ENCODE results near the gene ARL6IP6.
"Not testable (repeated sequence)": the region's sequence is repeated elsewhere in the genome, so short reads cannot be mapped to it uniquely, and the experiment has no call there.

The ARL6IP6 gene

DNA sequence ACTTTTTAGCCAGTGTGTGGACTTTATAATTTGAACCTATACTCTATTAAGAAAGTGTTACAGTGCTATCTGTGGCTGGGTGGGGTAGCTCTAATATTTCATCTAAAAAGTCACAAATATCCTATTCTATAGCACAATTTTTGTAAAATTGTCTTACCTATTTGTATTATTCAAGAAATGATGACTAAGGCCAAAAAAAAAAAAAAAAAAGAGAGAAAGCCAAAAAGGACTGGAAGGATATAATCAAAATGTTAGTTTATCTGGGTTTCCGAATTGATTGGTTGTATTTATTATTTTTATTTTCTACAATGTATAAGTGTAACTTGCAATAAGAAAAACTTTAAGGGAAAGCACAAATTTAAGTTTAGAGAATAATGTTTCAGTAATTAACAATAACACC is 5.5 kb downstream of the ARL6IP6 start:
- no peak for DNase-seq

DNA sequence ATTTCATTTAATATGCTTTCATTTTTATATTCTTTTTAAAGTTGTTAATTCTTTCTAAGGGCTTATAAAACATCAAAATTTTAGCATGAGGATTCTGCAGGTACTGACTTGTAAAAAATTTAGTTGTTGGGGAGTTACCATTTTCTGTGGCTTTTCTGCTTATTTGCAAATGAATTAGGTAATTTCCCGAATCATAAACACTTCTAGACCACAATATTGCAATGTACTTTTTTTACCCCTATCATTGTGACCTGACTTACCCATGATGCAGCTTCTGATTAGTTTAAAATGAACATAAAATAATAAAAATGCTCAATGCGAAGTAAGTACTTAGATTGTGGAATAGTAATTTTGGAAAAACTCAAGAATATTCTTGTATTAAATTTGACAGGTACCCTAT is 11.4 kb downstream of the ARL6IP6 start:
- no peak for DNase-seq

DNA sequence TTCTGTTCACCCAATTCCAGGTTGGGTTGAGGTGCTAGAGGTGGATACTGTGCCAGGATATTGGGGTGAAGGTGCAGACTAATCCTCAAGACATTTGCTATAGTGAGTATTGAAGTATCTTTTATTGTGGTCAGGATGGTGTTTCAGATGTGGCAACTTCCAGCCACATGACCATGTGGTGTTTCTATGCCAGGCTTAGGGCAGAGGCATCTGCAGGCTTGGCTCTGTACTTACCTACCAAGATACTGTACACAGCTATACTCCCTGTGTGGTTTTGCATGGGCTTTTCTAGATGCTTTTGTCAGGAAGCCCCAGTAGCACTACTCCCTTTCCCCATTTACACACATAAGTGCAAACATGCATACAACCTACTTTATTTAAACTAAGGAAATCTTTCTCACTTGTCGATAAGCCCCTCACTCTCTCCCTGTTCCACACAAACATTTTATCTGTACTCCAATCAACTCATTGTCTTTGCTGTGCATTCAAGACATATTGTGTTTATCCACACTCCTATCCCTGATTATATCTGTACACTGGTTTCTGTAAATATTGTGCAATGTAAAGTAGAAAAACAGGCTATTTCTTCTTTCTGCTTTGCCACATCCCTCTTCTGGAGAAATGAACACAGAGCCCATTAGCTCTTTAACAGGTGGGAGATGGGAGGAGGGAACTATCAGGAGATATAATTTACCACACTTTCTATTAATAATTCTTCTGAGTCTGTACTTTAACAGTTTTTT is 12.3 kb downstream of the ARL6IP6 start:
- DNase-seq: no peak

DNA sequence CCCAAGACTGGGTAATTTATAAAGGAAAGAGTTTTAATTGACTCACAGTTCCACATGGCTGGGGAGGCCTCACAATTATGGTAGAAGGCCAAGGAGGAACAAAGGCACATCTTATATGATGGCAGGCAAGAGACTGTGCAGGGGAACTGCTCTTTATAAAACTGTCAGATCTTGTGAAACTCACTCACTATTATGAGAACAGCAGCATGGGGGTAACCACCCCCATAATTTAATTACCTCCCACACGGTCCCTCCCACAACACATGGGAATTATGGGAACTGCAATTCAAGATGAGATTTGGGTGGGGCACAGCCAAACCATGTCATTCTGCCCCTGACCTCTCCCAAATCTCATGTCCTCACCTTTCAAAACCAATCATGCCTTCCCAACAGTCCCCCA is 19.1 kb downstream of the ARL6IP6 start:
- not testable (repeated sequence) for DNase-seq

DNA sequence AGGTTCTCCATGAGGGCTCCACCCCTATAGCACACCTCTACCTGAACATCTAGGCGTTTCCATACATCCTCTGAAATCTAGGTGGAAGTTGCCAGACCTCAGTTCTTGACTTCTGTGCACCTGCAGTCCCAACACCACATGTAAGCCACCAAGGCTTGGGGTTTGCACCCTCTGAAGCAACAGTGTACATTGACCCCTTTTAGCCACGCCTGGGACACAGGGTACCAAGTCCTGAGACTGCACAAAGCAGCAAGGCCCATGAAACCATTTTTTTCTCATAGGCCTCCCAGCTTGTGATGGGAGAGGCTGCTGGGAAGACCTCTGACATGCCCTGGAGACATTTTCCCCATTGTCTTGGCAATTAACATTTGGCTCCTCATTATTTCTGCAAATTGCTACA is 20.0 kb downstream of the ARL6IP6 start:
- DNase-seq: no peak

DNA sequence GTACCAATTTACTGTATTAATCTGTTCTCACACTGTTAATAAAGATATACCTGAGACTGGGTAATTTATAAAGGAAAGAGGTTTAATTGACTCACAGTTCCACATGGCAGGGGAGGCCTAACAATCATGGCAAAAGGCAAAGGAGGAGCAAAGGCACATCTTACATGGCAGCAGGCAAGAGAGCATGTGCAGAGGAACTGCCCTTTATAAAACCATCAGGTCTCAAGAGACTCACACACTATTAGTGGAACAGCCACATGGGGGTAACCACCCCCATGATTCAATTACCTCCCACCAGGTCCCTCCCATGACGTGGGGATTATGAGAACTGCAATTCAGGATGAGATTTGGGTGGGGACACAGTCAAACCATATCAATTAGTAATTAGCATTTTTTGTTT is 21.3 kb downstream of the ARL6IP6 start:
- DNase-seq: not testable (repeated sequence)

DNA sequence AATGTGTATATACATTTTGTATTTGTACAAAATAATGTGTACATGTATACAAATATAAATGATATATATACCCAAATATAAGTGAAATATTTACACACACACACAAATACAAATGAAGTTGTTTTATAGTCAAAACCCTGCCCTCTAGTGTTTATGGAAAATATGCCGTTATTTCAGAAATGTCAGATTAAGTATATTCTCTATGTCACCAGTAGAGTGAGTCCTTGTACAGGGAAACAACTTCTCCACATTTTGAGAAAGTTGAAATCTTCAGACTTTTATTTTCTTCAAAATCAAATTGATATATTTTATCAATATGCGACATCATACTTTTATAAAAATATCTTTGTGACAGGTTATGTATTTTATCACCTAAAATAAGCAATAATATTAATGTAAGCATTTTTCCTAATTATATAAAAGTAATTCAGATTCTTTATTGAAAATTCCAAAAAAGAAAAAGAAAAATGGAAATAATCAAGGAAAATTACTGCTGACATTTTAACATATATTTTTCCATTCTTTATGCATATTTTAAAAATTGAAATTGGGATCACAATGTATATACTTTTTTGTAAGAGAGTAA is 22.4 kb downstream of the ARL6IP6 start:
- DNase-seq: peak in 1 of 2 experiments; percentile 9

DNA sequence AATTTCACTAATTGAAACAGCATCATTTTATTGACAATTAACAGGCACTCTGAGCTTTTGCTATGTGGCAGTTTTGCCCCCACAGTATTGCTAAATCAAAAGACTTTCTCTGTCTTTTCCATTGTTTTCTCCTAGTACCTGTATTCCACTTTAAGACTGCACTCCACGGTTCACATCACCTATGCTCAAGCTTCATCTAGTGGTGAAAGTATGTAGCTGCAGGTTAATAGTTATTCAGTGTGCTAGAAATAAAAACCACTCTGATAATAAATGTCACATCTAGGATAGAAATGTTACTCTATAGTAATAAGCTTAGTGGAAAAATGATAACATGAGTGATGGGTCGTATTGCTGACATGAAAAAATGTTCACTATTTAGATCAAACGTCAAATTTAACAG is 24.6 kb downstream of the ARL6IP6 start:
- no peak for DNase-seq

DNA sequence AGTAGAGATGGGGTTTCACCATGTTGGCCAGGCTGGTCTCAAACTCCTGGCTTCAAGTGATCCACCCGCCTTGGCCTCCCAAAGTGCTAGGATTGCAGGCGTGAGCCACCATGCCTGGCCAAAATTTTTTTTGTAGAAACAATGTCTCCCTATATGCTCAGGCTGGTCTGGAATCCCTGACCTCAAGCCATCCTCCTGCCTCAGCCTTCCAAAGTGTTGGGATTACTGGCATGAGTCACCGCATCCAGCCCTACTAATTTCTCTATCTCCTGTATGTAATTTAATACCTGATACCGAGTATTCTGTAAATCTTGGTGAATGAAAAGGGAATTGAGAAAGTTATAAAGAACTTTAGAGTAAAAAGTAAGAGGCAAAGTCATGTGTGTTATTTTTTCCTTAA is 29.3 kb downstream of the ARL6IP6 start:
- DNase-seq: not testable (repeated sequence)

DNA sequence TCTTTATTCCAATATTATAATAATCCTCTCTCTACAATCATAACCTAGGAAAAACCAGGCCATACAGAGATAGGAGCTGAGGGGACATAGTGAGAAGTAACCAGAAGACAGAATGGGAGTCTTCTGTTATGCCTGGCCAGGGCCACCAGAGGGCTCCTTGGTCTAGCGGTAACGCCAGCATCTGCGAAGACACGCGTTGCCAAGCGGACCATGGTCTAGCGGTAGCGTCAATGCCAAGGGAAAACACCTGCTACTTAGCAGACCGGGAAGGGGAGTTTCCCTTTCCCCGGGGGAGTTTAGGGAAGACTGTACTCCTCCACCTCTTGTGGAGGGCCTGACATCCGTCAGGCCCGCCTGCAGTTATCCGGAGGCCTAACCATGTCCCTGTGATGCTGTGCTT is 36.6 kb downstream of the ARL6IP6 start:
- DNase-seq: no peak

DNA sequence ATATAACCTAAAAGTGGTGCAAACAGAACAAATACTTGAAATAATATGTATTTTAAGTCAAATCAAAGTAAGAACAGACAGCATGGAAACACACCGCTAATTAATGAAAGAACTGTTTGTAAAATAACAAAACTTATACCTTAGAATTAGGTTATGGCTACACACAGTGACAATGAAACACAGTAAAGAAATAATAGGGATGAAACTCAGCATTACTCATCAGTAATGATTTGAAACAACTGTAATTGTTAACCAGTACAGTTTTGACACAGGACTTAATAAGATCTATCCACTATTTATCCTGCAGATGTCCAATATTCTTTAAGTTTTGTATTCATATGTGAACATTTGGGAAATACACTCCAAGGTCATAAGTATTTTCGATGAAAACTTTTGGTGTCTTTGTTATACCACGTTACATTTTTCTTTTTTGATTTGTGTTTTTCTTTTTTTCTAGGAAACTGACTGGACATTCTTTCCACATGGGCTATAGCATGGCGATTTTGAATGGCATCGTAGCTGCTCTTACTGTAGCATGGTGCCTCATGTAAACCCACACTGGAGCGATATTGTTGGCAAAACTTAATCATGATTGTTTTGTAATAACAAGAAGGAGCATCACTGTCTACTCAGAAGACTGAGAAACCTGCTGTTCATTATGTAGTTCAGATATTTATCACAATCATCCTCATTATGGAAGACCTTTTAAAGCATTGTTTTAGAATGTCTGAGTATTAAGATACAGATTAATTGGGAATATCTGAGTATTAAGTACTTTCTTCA is 41.1 kb downstream of the ARL6IP6 start:
- DNase-seq: no peak

DNA sequence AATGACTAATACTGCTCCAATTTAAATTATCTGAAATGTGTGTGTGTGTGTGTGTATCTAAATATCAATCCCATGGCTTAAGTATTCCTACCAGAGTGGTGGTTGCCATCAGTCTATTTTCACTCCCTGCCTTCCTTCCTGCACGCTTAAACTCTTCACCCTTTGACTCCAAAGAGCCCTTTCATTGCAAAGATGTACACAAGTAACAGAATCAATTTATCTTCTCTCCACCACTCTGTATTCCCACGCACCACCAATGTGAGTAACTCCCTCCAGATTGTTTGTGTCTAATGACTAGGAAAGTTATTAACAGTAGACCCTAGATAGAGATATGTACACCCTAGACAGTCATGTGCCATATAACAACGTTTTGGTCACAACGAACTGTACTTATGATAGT is 42.8 kb downstream of the ARL6IP6 start:
- DNase-seq: no peak

DNA sequence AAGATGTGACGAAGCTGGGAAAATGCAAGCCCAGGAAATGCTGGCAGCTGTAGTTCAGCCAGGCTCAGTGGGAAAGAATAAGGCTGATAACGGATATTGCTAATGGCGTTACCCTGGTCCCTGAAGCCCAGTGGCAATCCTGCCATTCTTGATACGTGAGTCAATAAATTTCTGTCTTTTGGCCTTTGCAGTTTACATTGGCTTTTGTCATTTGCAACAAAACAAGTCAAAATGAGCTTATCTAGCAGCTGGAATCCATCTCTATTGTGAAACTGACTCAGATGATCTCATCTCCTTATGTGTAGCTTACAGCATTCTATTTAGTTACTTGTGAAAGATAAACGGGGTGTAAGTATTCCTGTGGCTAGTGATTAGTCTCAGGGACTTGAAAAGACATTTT is 43.8 kb downstream of the ARL6IP6 start:
- no peak for DNase-seq

DNA sequence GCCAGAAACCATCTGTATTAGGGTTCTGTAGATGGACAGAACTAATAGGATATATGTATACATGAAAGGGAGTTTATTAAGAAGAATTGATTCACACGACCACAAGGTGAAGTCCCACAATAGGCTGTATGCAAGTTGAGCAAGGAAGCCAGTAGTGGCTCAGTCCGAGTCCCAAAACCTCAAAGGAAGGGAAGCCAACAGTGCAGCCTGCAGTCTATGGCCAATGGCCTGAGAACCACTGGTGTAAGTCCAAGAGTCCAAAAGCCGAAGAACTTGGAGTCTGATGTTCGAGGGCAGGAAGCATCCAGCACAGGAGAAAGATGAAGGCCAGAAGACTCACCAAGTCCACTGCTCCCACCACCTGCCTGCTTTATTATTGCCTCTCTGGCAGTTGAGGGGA is 44.8 kb downstream of the ARL6IP6 start:
- DNase-seq: not testable (repeated sequence)

DNA sequence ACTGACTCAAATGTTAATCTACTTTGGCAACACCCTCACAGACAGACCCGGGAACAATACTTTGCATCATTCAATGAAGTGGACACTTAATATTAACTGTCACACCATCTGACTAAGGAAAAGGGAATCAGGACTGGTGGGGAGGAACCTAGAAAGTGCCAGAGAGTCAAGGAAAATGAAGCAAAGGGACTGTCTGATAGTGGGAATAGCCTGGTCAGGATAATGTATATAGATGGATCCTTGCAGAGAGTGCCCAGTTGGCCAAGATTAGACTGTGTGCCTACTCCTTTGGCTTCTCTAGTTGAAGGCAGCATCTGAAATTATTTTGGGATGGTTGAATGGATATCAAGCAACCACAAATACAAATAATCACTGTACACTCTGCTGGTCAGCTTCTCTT is 45.2 kb downstream of the ARL6IP6 start:
- no peak for DNase-seq

DNA sequence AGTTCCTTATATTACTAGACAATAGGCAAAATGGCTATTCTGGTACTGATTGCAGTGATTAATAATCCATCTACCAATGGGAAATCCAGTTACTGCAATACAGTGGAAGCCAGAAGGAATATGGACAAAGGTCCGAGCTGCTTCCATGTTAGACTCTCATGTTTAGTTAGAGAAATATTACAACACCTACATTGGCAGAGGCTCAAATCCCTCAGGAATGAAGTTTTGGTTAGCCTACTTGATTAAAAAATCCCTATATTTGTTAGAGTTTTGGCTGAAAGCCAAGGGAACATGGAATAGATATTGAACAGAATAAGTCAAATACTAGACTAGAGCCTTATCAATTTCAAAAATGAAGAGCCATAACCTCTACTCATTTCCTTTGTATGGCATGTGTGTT is 48.5 kb downstream of the ARL6IP6 start:
- no peak for DNase-seq

DNA sequence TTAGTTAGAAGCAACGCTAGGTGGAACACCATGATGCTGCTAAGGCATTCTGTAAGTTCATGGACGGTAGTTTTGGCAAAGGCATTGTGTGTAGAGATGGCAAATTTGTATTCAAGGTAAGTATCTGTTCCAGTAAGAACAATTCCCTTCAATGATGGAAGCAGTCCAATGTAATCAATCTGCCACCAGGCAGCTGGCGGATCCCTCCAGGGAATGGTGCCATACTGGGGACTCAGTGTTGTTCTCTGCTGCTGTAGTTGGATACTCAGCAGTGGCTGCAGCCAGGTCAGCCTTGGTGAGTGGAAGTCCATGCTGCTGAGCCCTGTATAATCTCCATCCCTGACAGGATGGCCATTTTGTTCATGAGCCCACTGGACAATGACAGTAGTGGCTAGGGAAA is 62.8 kb downstream of the ARL6IP6 start:
- DNase-seq: no peak

DNA sequence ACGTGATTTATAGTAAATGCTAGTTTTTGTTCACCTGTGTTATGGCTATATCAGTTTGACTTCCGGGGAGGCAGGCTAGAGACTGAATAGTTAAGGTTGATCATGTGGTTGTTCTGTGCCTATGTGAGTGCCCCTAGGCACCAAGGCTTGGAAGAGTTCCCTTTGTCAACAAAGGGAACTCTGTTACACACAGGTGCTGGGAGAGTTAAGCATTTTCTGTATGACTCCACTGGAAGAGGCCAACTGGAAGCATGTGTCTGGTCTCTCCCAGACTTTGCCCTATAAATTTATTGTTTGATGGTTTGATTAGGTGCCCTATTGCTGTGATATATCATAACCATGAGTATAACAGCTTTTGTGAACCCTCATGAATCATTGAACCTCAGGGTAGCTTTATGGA is 63.8 kb downstream of the ARL6IP6 start:
- no peak for DNase-seq

DNA sequence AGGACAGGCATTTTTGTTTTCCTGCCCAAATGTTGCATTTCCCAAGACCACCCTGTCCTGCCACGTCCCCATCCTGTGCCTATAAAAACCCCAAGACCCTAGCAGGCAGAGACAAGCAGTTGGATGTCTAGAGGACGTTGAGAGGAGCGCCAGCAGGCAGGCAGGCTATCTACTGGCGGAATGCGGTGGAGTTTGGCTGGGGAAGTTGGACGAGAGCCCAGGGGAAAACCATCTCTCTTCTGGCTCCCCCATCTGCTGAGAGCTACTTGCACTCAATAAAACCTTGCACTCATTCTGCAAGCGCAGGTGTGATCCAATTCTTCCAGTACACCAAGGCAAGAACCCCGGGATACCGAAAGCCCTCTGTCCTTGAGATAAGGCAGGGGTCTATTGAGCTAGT is 72.5 kb downstream of the ARL6IP6 start:
- DNase-seq: no peak

DNA sequence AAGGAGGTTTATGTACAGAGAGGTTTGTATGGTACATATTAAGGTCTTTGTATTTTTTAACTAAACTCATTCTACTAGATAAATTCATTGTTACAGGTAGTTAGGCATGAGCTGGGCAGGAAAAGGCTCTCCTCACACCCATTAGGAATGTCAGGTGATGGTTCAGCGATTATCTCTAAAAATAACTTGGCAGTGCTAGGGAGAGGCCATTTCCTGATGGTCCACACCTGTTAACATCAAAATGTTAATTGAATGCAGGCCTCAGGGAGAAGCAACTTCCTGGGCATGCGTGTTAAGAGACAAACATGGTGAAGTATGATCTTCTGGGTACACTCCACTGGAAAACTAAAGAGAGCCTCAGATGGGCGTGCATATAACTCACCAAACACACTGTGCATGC is 73.6 kb downstream of the ARL6IP6 start:
- DNase-seq: no peak

DNA sequence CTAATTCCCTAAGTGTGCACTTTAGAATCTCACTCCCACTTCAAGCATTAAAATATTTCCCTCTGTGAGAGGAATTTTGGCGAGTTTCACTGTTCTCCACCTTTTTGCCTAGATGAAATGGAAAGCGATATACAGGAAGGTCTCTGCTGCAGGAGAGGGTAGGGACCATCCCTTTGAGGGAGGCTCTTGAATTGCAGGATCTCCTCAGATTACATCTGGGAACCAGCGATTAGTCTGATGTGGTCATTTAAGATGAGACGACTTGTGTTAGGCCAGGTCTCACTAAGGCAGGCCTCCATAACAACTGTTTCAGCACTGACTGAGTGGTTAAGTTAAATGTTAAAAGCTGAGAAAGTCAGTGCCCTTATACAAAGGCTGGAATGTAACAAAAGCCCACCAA is 74.6 kb downstream of the ARL6IP6 start:
- DNase-seq: no peak

DNA sequence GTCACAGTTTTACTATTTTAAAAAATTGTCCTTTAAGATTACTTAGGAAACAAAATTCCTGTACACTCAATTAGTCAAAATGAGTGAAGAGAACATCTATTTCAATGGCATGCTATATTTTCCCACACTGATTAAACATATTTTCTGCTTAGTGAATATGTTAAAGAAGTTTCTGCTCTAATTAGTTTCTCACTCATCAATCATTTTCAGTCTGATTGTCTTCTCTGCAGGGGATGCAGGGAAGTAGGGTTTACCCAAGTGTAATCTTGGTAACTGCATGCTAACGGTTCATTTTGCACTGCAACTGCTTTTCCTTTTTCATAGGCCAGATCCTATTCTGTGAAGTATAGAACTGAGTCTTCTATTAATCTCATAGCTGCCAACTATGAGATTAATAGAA is 78.5 kb downstream of the ARL6IP6 start:
- DNase-seq: no peak

DNA sequence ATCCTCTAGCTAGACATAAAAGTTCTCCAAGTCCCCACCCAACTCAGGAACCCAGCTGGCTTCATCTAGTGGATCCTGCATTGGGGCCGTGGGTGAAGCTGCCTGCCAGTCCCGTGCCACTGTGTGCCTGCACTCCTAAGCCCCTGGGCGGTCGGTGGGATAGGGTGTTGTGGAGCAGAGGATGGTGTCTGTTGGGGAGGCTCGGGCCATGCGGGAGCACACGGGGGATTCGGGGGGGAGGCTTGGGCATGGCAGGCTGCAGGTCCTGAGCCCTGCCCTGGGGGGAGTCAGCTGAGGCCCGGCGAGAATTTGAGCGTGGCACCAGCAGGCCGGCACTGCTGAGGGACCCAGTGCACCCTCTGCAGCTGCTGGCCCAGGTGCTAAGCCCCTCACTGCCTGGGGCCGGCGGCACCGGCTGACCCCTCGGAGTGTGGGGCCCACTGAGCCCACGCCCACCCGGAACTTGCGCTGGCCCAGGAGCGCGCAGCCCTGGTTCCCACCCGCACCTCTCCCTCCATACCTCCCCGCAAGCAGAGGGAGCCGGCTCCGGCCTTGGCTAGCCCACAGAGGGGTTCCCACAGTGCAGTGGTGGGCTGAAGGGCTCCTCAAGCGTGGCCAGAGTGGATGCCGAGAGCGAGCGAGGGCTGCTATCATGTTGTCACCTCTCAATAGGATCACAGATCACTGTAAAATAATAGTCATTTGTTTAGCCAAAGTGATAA is 86.4 kb downstream of the ARL6IP6 start:
- no peak for DNase-seq

DNA sequence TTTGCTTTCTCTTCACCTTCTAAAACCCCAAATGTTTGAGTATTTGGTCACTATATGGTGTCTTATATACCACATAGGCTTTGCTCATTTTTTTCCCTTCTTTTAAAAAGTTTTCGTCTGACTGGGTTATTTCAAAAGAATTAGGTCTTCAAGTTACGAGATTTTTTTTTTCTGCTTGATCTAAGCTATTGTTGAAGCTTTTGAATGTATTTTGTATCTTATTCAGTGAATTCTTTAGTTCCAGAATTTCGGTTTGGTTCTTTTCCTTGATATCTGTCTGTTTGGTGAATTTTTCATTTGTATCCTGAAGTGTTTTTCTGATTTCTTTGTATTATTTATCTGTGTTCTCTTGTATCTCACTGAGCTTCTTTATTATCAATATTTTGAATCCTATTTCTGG is 93.5 kb downstream of the ARL6IP6 start:
- DNase-seq: no peak

All from NCI-H1930 (cell line).